Adipocyte (in vitro differentiated cells): ENCODE results near the gene SERPING1.
"Not testable (repeated sequence)": the region's sequence is repeated elsewhere in the genome, so short reads cannot be mapped to it uniquely, and the experiment has no call there.

Source experiments
- DNase-seq: peaks from one replicate; pipeline ENCODE4 v3.0.0-alpha.2; 2015; ENCODE audit warnings: low read depth
- H3K27me3 ChIP-seq: replicated peaks from 2 replicates; pipeline ENCODE4 v1.7.0; 2013; ENCODE audit warnings: mild to moderate bottlenecking, low read length, moderate library complexity; ENCODE audit not compliant: control insufficient read depth, insufficient read depth
- H3K36me3 ChIP-seq: 2 replicates; pipeline ENCODE4 v1.7.0; 2013; ENCODE audit warnings: low read length, mild to moderate bottlenecking, moderate library complexity; ENCODE audit not compliant: control insufficient read depth, insufficient read depth, severe bottlenecking
- H3K4me1 ChIP-seq: 2 replicates; pipeline ENCODE4 v1.7.0; 2013; ENCODE audit warnings: mild to moderate bottlenecking, low read length, moderate library complexity; ENCODE audit not compliant: control insufficient read depth, insufficient read depth
- H3K4me3 ChIP-seq: 2 replicates; pipeline ENCODE4 v1.7.0; 2013; ENCODE audit warnings: mild to moderate bottlenecking, low read length, moderate library complexity
- H3K9ac ChIP-seq: 2 replicates; pipeline ENCODE4 v1.7.0; 2013; ENCODE audit warnings: mild to moderate bottlenecking, low read length, moderate library complexity
- H3K9me3 ChIP-seq: 2 replicates; pipeline ENCODE4 v1.7.0; 2013; ENCODE audit warnings: mild to moderate bottlenecking, low read length, moderate library complexity; ENCODE audit not compliant: control insufficient read depth

SERPING1 gene

DNA sequence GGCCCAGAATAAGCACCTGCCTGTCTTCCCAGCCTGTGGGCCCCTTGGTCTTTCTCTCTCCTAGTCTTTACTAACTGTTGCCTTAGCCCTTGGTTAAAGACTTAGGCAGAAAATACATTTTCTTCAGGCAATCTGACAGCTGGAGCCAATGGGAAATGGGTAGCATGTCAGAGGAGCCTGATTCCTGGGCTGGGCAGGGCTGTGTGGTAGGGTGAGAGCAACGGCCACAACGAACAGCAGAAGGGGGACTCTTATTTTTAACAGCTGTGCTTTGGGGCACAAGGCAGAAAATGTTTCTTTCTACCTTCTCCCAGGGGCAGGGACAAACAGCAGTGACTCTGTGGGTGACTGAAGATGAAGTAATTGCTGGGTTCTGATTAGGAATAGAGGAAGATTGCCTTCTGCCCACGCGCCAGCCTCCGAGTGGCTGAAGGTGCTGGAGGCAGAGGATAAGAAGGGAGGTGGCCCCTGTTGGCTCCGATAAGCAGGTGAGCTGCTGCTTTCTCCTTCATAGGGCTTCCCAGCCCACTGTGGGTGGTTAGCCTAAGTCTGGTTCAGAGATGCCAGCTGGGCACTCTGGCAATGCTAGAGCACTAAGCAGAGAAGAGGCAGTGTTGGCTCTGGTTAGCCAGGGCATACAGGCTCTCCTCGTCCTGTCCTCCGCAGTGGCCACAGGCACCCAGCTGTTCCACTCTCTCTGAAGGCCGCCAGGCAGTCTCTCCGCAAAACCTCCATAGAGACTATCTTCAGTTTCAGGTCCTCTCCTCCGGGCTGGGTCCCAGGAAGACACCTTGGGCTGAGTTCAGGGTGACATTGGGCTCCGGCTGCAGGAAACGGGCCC is 50.7 kb downstream of the SERPING1 start:
- peak; percentile 36 for DNase-seq
- H3K9me3 ChIP-seq: no peaks in the 10 kb centered on the region
- H3K36me3 ChIP-seq: no peaks in the 10 kb centered on the region
- peak overlapping the region; percentile 74 for H3K4me3 ChIP-seq
- H3K4me1 ChIP-seq: peaks cover 44% of the 10 kb centered on the region
- no peaks in the 10 kb centered on the region for H3K27me3 ChIP-seq
- H3K9ac ChIP-seq: peak overlapping the region; percentile 67

DNA sequence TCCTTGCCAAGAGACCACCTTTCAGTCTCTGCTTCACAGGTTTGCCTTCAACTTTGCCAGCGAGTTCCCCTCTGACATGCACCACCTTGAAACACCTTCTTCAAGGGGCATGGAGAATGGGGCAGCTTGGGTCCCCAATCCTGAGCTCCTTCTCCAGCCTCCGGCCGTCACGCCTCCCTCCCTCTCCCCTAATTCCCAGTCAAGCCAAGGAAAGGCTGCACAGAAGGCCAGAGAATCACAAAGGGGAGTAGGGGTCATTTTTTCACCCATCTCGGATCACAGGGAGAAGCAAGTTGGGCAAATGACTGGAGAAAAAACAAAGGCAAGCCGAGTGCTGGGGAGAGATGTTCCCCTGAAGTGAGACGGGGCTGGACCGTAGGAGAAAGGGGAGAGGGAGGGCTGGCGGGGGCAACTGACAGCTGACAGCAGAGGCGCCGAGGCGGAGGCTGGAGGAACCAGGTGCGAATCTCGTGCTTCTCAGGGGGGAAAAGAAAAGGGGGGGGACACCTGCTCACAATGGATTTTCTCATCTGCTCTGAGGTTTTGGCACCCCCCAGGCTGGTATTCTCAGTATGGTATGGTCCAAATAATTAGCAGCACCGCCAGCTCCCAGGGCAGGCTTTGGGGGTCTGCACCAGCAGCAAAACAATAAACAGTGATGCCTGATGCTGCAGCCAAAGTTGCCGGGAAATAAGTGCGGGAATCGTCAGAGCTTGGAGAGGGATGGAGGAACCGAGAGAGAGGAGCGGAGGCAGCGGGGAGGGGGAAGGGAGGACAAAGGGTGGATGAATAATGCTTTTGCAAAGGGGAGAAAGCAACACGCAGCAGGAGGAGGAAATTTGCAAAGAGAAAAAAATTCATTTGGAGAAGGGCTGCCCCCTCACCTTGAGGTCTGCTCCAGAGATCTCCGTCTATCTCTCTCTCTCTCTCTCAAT is 51.6 kb downstream of the SERPING1 start:
- Histone ChIP-seq H3K4me3 (peak overlapping the region; percentile 74), H3K9me3 (no peaks in the 10 kb centered on the region), H3K9ac (peak overlapping the region; percentile 67), H3K27me3 (no peaks in the 10 kb centered on the region), H3K36me3 (no peaks in the 10 kb centered on the region), H3K4me1 (peaks cover 39% of the 10 kb centered on the region)
- DNase-seq: peak; percentile 43

DNA sequence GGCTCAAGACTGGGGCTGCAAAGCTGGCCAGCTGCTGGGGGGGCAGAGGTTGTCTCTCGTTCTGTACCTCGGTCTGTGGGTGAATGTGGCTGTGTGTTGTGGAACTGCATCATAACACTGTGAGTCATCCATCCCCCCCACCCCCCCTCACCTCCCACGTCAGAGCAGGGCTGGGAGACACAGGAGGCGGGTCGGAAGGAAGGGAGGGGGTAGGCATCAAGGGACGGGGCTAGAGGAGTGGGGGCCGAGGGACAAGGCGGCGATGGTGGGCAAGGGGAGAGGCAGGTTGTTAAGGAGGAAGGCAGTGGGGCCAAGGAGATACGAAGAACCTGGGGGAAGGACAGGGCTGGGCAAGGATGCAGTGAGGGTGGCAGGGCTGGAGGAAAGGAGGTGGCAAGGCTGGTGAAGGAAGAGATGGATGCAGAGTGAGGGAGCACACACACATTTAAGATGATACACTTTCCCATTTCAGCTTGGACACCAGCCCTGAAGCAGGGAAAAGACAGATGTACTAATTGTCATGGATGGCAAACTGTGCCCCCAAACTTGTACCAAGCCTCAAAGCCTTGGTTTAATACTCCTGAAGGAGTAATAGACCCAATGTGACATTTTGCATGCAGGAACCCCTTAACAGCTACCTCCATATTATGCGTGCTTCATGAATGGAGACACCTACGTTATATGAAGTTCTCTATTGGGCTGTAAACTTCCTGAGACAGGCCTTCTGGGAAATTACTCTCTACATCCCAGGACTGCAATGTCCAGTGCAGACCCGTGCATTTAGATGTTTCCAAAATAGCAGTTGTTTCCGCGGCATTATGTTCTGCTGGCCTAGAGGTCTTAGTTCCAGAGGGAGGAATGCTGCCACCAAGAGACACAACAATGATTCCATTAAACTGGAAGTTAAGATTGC is 52.6 kb downstream of the SERPING1 start, which contains the start of gene YPEL4:
Gene YPEL4 (minus strand): TSS at position 87 of the 913 bp plus-strand sequence. CDS start 2,805 bp downstream, outside the sequence.
- Histone ChIP-seq H3K9ac (peak within 1 kb of the TSS; percentile 67), H3K27me3 (no peaks in the 10 kb centered on the region), H3K36me3 (no peaks in the 10 kb centered on the region), H3K9me3 (no peaks in the 10 kb centered on the region), H3K4me3 (peak within 1 kb of the TSS; percentile 74), H3K4me1 (peaks cover 37% of the 10 kb centered on the region)
- peak; percentile 89 for DNase-seq

DNA sequence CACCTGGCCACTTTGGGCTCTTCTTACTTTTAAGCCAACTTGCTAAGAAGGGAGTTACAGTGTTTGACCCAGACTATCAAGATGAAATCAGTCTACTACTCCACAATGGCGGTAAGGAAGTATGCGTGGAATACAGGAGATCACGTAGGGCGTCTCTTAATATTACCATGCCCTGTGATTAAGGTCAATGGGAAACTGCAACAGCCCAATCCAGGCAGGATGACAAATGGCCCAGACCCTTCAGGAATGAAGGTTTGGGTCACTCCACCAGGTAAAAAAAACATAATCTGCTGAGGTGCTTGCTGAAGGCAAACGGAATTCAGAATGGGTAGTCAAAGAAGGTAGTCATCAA is 53.2 kb downstream of the SERPING1 start:
- no peak for DNase-seq
- Histone ChIP-seq H3K27me3 (no peaks in the 10 kb centered on the region), H3K4me1 (peaks cover 33% of the 10 kb centered on the region), H3K4me3 (no peak overlapping the region), H3K9me3 (no peaks in the 10 kb centered on the region), H3K36me3 (no peaks in the 10 kb centered on the region), H3K9ac (no peak overlapping the region)

DNA sequence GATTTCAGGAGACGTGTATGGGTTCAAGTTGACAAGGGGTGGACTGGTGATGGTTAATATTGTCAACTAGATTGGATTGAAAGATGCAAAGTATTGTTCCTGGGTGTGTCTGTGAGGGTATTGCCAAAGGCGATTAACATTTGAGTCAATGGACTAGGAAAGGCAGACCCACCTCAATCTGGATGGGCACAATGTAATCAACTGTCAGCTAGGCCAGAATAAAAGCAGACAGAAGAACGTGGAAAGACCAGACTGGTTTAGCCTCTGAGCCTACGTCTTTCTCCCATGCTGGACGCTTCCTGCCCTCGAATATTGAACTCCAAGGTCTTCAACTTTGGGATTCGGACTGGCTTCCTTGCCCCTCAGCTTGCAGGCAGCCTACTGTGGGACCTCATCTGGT is 53.9 kb downstream of the SERPING1 start:
- no peak overlapping the region for H3K4me3 ChIP-seq
- no peak for DNase-seq
- H3K9ac ChIP-seq: no peak overlapping the region
- no peaks in the 10 kb centered on the region for H3K27me3 ChIP-seq
- no peaks in the 10 kb centered on the region for H3K36me3 ChIP-seq
- no peaks in the 10 kb centered on the region for H3K9me3 ChIP-seq
- H3K4me1 ChIP-seq: peaks cover 33% of the 10 kb centered on the region

DNA sequence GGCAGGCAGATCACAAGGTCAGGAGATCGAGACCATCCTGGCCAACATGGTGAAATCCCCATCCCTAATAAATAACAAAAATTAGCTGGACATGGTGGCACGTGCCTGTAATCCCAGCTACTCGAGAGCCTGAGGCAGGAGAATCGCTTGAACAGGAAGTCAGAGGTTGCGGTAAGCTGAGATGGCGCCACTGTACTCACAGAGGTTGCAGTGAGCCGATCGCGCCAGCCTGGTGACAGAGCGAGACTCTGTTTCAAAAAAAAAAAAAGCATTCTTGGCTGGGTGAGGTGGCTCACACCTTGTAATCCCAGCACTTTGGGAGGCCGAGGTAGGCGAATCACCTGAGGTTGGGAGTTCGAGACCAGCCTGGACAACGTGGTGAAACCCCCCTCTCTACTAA is 54.7 kb downstream of the SERPING1 start:
- not testable (repeated sequence) for DNase-seq

DNA sequence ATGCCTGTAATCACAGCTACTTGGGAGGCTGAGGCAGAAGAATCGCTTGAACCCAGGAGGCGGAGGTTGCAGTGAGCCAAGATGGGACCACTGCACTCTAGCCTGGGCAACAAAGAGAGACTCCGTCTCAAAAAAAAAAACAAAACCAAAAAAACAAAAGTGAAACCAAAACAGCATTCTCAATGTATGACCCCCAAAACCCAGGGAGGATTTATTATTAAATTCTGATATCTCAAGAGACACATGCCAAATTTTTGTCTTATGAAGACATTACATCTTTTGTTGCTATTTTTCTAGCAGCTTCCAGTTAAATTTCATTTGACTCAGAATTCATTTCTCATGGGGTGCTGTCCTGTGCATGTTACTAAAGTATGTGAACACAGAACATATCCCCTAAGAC is 55.2 kb downstream of the SERPING1 start:
- H3K4me3 ChIP-seq: peak overlapping the region; percentile 57
- no peaks in the 10 kb centered on the region for H3K27me3 ChIP-seq
- peak; percentile 2 for DNase-seq
- H3K4me1 ChIP-seq: peaks cover 31% of the 10 kb centered on the region
- H3K9ac ChIP-seq: peak overlapping the region; percentile 70
- no peaks in the 10 kb centered on the region for H3K36me3 ChIP-seq
- no peaks in the 10 kb centered on the region for H3K9me3 ChIP-seq

More for the DNA sequence above, 54.7 kb downstream of the SERPING1 start:
- H3K27me3 ChIP-seq, H3K4me3 ChIP-seq, H3K36me3 ChIP-seq, H3K9me3 ChIP-seq: not testable (repeated sequence)
- Histone ChIP-seq H3K4me1 (peaks cover 35% of the 10 kb centered on the region), H3K9ac (peak overlapping the region; percentile 70)

DNA sequence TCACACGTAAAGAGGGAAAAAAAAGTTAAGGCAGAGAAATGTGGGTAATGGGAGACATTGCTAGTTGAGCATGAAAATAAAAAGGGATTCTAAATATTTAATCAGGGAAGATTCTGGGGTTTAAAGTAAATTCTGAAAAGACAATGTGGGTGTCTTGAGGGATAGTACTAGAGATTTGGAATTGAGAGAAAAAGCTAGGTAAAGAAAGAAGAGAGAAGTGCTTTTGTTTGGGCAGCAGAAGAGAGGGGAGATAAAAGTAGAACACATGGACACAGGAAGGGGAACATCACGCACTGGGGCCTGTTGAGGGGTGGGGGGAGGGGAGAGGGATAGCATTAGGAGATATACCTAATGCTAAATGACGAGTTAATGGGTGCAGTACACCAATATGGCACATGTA is 55.7 kb downstream of the SERPING1 start:
- H3K4me3 ChIP-seq: peak overlapping the region; percentile 57
- no peaks in the 10 kb centered on the region for H3K27me3 ChIP-seq
- DNase-seq: no peak
- no peaks in the 10 kb centered on the region for H3K9me3 ChIP-seq
- no peaks in the 10 kb centered on the region for H3K36me3 ChIP-seq
- peaks cover 26% of the 10 kb centered on the region for H3K4me1 ChIP-seq
- H3K9ac ChIP-seq: peak overlapping the region; percentile 70

DNA sequence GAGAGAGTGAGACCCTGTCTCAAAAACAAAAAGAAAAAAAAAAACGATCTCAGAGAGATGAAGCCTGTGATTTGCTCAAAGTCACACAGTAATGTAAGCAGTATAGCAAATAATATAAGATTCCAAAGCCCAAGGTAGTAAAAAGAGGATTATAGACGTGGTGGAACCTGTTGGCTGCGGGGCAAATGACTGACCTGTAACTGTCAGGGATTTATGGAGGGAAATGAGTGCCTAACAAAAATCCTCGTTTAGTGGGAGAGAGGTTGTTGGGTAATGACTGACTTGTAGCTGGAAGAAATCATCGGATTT is 59.4 kb downstream of the SERPING1 start:
- Histone ChIP-seq H3K4me1 (peaks cover 12% of the 10 kb centered on the region), H3K4me3 (peak overlapping the region; percentile 96), H3K9me3 (no peaks in the 10 kb centered on the region), H3K36me3 (peaks cover 25% of the 10 kb centered on the region), H3K9ac (peak overlapping the region; percentile 92), H3K27me3 (no peaks in the 10 kb centered on the region)
- DNase-seq: no peak

DNA sequence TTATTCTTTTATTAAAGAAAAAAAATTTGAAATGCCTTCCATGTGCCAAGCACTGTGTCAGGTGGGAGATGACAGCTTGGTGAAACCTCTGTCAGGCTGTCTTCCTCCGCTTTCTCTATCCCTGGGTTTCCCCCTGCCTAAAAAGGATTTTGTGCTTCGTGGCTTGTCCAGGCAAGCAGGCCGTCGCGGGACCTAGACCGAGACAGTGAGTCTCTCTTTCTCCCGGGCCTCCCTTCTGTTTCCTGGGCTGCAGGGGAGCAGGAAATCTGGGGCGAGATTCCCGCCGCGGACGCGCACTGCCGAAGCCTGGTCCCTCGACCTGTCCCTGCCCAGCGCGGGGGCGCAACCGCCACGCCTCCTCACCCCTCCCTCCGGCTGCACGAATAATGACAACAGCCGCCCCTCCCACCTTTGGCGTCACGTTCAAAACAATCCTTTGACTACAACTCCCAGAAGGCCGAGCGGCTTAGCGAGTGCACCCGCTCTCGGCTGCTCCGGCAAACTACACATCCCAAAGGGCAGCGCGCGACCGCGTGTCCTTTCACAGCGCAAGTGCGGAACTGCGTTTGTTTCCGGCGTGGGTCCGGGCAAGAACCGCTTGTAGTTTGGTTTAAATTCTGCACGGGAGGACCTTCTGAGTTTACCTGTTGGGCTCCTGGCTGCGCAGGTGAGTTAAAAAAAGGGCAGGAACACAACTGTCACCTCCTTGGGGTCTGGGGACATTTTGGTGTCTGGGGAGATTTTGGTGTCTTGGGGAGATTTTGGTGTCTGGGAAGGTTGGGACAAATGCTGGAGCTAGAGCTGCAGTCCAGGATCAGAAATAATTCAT is 59.9 kb downstream of the SERPING1 start, which contains the start of gene CLP1:
Gene CLP1 (plus strand): TSS at position 569 of the 829 bp plus-strand sequence. CDS start 1,715 bp downstream, outside the sequence.
- no peaks in the 10 kb centered on the region for H3K9me3 ChIP-seq
- H3K4me1 ChIP-seq: peaks cover 12% of the 10 kb centered on the region
- peak; percentile 100 for DNase-seq
- peak within 1 kb of the TSS; percentile 96 for H3K4me3 ChIP-seq
- H3K9ac ChIP-seq: peak within 1 kb of the TSS; percentile 92
- H3K36me3 ChIP-seq: peaks cover 30% of the 10 kb centered on the region
- H3K27me3 ChIP-seq: no peaks in the 10 kb centered on the region
